Calu3 (cell line): ENCODE measurements around the gene C1orf21. TPM values are rescaled to one million over a fixed set of nuclear protein-coding genes. Genes with fewer than 3 reads are reported as not detected.

Experiments
- BruUV-seq: library from RNA; stranded (reverse); fragments of 400-500 nt; replicated peaks from 2 replicates; lab custom pipeline; 2021; lab: Mats Ljungman, UMichigan
- CTCF ChIA-PET: fragments of 300-600 bp; sonication (Branson Sonifier 250); formaldehyde crosslinking; loops from one replicate; lab custom pipeline; 2022; ENCODE audit warnings: antibody characterized with exemption; lab: Charles Lee
- DNase-seq: peaks from one replicate; pipeline ENCODE4 v3.0.0; 2022
- H3K27ac Mint-ChIP-seq: one replicate; pipeline ENCODE4 v1.8.0; 2022; ENCODE audit warnings: mixed read lengths; ENCODE audit not compliant: unreplicated experiment
- H3K27me3 Mint-ChIP-seq: one replicate; pipeline ENCODE4 v1.8.0; 2022; ENCODE audit warnings: mixed read lengths; ENCODE audit not compliant: unreplicated experiment
- H3K36me3 Mint-ChIP-seq: one replicate; pipeline ENCODE4 v1.8.0; 2022; ENCODE audit warnings: mild to moderate bottlenecking, moderate library complexity, mixed read lengths; ENCODE audit not compliant: insufficient read depth, unreplicated experiment
- H3K4me1 Mint-ChIP-seq: one replicate; pipeline ENCODE4 v1.8.0; 2022; ENCODE audit warnings: mild to moderate bottlenecking, low read depth, mixed read lengths; ENCODE audit not compliant: unreplicated experiment
- H3K4me3 Mint-ChIP-seq: one replicate; pipeline ENCODE4 v1.8.0; 2022; ENCODE audit warnings: mild to moderate bottlenecking, low read depth, moderate library complexity, mixed read lengths; ENCODE audit not compliant: unreplicated experiment
- H3K9me3 Mint-ChIP-seq: one replicate; pipeline ENCODE4 v1.8.0; 2022; ENCODE audit warnings: low read depth, mixed read lengths; ENCODE audit not compliant: unreplicated experiment
- CTCF ChIP-seq: fragments of 200-600 bp; IDR thresholded peaks from one replicate; pipeline ENCODE4 v1.8.0; 2022; ENCODE audit warnings: antibody characterized with exemption; ENCODE audit not compliant: unreplicated experiment
- intact Hi-C: fragments of 100-400 bp; cut with micrococcal nuclease; formaldehyde crosslinking; loops from one replicate; pipeline ENCODE4 v1.10.0; 2022; ENCODE audit not compliant: unreplicated experiment
- total RNA-seq: library from RNA; stranded (reverse); gene quantifications from 2 replicates; pipeline ENCODE4 v1.2.3, GENCODE V29; 2022

Gene C1orf21
- total RNA-seq, 1 experiment from 2014 or later = 20.6 TPM

GRCh38 chr1:184556665-184557064 lies 169.8 kb downstream of the C1orf21 start:
- H3K9me3 Mint-ChIP-seq = no peaks in the 10 kb centered on the region
- no peak overlapping the region for H3K4me3 Mint-ChIP-seq
- H3K36me3 Mint-ChIP-seq = no peaks in the 10 kb centered on the region
- no peak for DNase-seq
- no TSS peak for BruUV-seq
- intact Hi-C loops = no loop called here
- no peaks in the 10 kb centered on the region for H3K4me1 Mint-ChIP-seq
- H3K27ac Mint-ChIP-seq = no peak overlapping the region
- no peak for TF ChIP-seq CTCF
- CTCF ChIA-PET = no interaction called here
- no peaks in the 10 kb centered on the region for H3K27me3 Mint-ChIP-seq

- no peak for DNase-seq
- H3K27ac Mint-ChIP-seq = no peak overlapping the region
- H3K27me3 Mint-ChIP-seq = no peaks in the 10 kb centered on the region
- intact Hi-C loops = no loop called here
- no peak overlapping the region for H3K4me3 Mint-ChIP-seq
- CTCF ChIA-PET = no interaction called here
- H3K9me3 Mint-ChIP-seq = no peaks in the 10 kb centered on the region
- BruUV-seq = no TSS peak
- H3K36me3 Mint-ChIP-seq = no peaks in the 10 kb centered on the region
- TF ChIP-seq CTCF = no peak
- no peaks in the 10 kb centered on the region for H3K4me1 Mint-ChIP-seq
These were observed 170.9 kb downstream of the C1orf21 start for GRCh38 chr1:184557423-184558347.

- H3K27ac Mint-ChIP-seq = no peak overlapping the region
- DNase-seq = no peak
- no peak for TF ChIP-seq CTCF
These were observed 171.9 kb downstream of the C1orf21 start for GRCh38 chr1:184558691-184559090.

GRCh38 chr1:184559117-184559713 lies 172.4 kb downstream of the C1orf21 start:
- Mint-ChIP-seq H3K4me3 (no peak overlapping the region), H3K36me3 (no peaks in the 10 kb centered on the region), H3K9me3 (no peaks in the 10 kb centered on the region), H3K27ac (no peak overlapping the region), H3K4me1 (peaks cover 7% of the 10 kb centered on the region), H3K27me3 (no peaks in the 10 kb centered on the region)
- BruUV-seq = no TSS peak
- no peak for TF ChIP-seq CTCF
- intact Hi-C loops = no loop called here
- CTCF ChIA-PET = no interaction called here
- no peak for DNase-seq

More at GRCh38 chr1:184558691-184559090, 171.9 kb downstream of the C1orf21 start:
- Mint-ChIP-seq H3K27me3 (no peaks in the 10 kb centered on the region), H3K4me3 (no peak overlapping the region), H3K36me3 (no peaks in the 10 kb centered on the region), H3K9me3 (no peaks in the 10 kb centered on the region), H3K4me1 (peaks cover 7% of the 10 kb centered on the region)
- CTCF ChIA-PET = no interaction called here
- BruUV-seq = no TSS peak
- intact Hi-C loops = no loop called here
